H9 (cell line): ENCODE measurements around the gene B9D2. TPM values are rescaled to one million over a fixed set of nuclear protein-coding genes. Genes with fewer than 3 reads are reported as not detected.

Experiments
- DNase-seq: peaks from one replicate; pipeline ENCODE4 v3.0.0-alpha.2; 2017
- H2AFZ ChIP-seq: one replicate; pipeline ENCODE4 v1.6.1; 2013; ENCODE audit warnings: mild to moderate bottlenecking, low read length, control low read depth, moderate library complexity
- H2AK5ac ChIP-seq: 2 replicates; pipeline ENCODE4 v1.6.1; 2013; ENCODE audit warnings: low read length, control low read depth, mixed read lengths; ENCODE audit not compliant: insufficient read length
- H2BK120ac ChIP-seq: one replicate; pipeline ENCODE4 v1.6.1; 2013; ENCODE audit warnings: low read depth, mild to moderate bottlenecking, low read length, control low read depth, inconsistent platforms; ENCODE audit not compliant: poor library complexity, severe bottlenecking
- H2BK12ac ChIP-seq: 2 replicates; pipeline ENCODE4 v1.6.1; 2013; ENCODE audit warnings: low read length, control low read depth, mixed read lengths, low read depth; ENCODE audit not compliant: insufficient read length
- H2BK15ac ChIP-seq: 2 replicates; pipeline ENCODE4 v1.6.1; 2013; ENCODE audit warnings: low read depth, low read length, control low read depth
- H2BK20ac ChIP-seq: one replicate; pipeline ENCODE4 v1.6.1; 2013; ENCODE audit warnings: low read depth, mild to moderate bottlenecking, low read length, control low read depth, inconsistent platforms; ENCODE audit not compliant: poor library complexity, severe bottlenecking
- H2BK5ac ChIP-seq: 2 replicates; pipeline ENCODE4 v1.6.1; 2013; ENCODE audit warnings: low read length, control low read depth, mixed read lengths; ENCODE audit not compliant: insufficient read length
- H3K14ac ChIP-seq: 2 replicates; pipeline ENCODE4 v1.6.1; 2013; ENCODE audit warnings: low read length, control low read depth; ENCODE audit not compliant: insufficient read depth
- H3K18ac ChIP-seq: 2 replicates; pipeline ENCODE4 v1.6.1; 2013; ENCODE audit warnings: low read depth, mild to moderate bottlenecking, mixed read lengths, low read length, control low read depth; ENCODE audit not compliant: insufficient read length
- H3K23ac ChIP-seq: 2 replicates; pipeline ENCODE4 v1.6.1; 2013; ENCODE audit warnings: low read length, control low read depth, mixed read lengths, low read depth; ENCODE audit not compliant: insufficient read length
- H3K23me2 ChIP-seq: 2 replicates; pipeline ENCODE4 v1.6.1; 2013; ENCODE audit warnings: low read depth, mild to moderate bottlenecking, mixed read lengths, low read length, control low read depth; ENCODE audit not compliant: insufficient read length, poor library complexity, severe bottlenecking
- H3K27ac ChIP-seq: 2 replicates; pipeline ENCODE4 v1.5.1; 2013; ENCODE audit warnings: low read length, control low read depth, mixed read lengths, low read depth; ENCODE audit not compliant: insufficient read length
- H3K27me3 ChIP-seq: 2 replicates; pipeline ENCODE4 v1.6.1; 2013; ENCODE audit warnings: low read length, control low read depth, inconsistent platforms; ENCODE audit not compliant: insufficient read depth
- H3K4ac ChIP-seq: 2 replicates; pipeline ENCODE4 v1.6.1; 2013; ENCODE audit warnings: low read depth, mild to moderate bottlenecking, control low read depth, inconsistent platforms, low read length, moderate library complexity
- H3K4me1 ChIP-seq: 2 replicates; pipeline ENCODE4 v1.6.1; 2013; ENCODE audit warnings: low read length, control low read depth, inconsistent platforms; ENCODE audit not compliant: insufficient read depth
- H3K4me2 ChIP-seq: 2 replicates; pipeline ENCODE4 v1.6.1; 2013; ENCODE audit warnings: low read length, control low read depth, mixed read lengths; ENCODE audit not compliant: insufficient read length, insufficient read depth
- H3K56ac ChIP-seq: 2 replicates; pipeline ENCODE4 v1.6.1; 2013; ENCODE audit warnings: low read depth, mild to moderate bottlenecking, mixed read lengths, low read length, control low read depth; ENCODE audit not compliant: insufficient read length
- H3K79me1 ChIP-seq: 2 replicates; pipeline ENCODE4 v1.6.1; 2013; ENCODE audit warnings: low read depth, mild to moderate bottlenecking, moderate library complexity, low read length, control low read depth, inconsistent platforms; ENCODE audit not compliant: insufficient read depth, poor library complexity, severe bottlenecking
- H3K79me2 ChIP-seq: 2 replicates; pipeline ENCODE4 v1.6.1; 2013; ENCODE audit warnings: low read length, control low read depth, inconsistent platforms; ENCODE audit not compliant: insufficient read depth
- H3K9ac ChIP-seq: 2 replicates; pipeline ENCODE4 v1.6.1; 2013; ENCODE audit warnings: low read length, control low read depth, mixed read lengths; ENCODE audit not compliant: insufficient read length; ENCODE audit errors: extremely low read depth
- H3K9me3 ChIP-seq: one replicate; pipeline ENCODE4 v1.6.1; 2013; ENCODE audit warnings: low read depth, low read length, inconsistent platforms; ENCODE audit not compliant: control insufficient read depth
- H3T11ph ChIP-seq: one replicate; pipeline ENCODE4 v1.6.1; 2013; ENCODE audit warnings: mild to moderate bottlenecking, low read length, control low read depth, inconsistent platforms
- H4K20me1 ChIP-seq: one replicate; pipeline ENCODE4 v1.6.1; 2013; ENCODE audit not compliant: control insufficient read depth, insufficient read length, insufficient read depth
- H4K5ac ChIP-seq: 2 replicates; pipeline ENCODE4 v1.6.1; 2013; ENCODE audit warnings: low read depth, mild to moderate bottlenecking, mixed read lengths, low read length, control low read depth; ENCODE audit not compliant: insufficient read length
- H4K8ac ChIP-seq: replicated peaks from 2 replicates; pipeline ENCODE4 v1.6.1; 2013; ENCODE audit warnings: low read length, control low read depth, mixed read lengths, low read depth; ENCODE audit not compliant: insufficient read length
- H4K91ac ChIP-seq: 2 replicates; pipeline ENCODE4 v1.6.1; 2013; ENCODE audit warnings: low read depth, mild to moderate bottlenecking, moderate library complexity, mixed read lengths, low read length, control low read depth; ENCODE audit not compliant: insufficient read length
- H3K27ac Mint-ChIP-seq, 3 experiments: 2 replicates in 2 of 3; 3 replicates in 1 of 3; pipeline ENCODE4 v1.8.0; 2020 to 2021; ENCODE audit warnings: mixed read lengths in 3 of 3, mild to moderate bottlenecking in 1 of 3, moderate library complexity in 1 of 3
- H3K27me3 Mint-ChIP-seq: 2 replicates; pipeline ENCODE4 v1.8.0; 2021; ENCODE audit warnings: low read depth, mild to moderate bottlenecking, moderate library complexity, mixed read lengths
- H3K36me3 Mint-ChIP-seq, 3 experiments: 2 replicates in 2 of 3; 3 replicates in 1 of 3; pipeline ENCODE4 v1.8.0; 2020 to 2021; ENCODE audit warnings: low read depth in 3 of 3, mixed read lengths in 3 of 3; ENCODE audit not compliant: insufficient read depth in 1 of 3
- H3K4me1 Mint-ChIP-seq, 2 experiments: 2 replicates each; pipeline ENCODE4 v1.8.0; 2020; ENCODE audit warnings: mixed read lengths in 2 of 2
- H3K4me3 Mint-ChIP-seq, 2 experiments: 2 replicates in 1 of 2; 3 replicates in 1 of 2; pipeline ENCODE4 v1.8.0; 2020 to 2021; ENCODE audit warnings: mild to moderate bottlenecking in 2 of 2, mixed read lengths in 2 of 2, moderate library complexity in 1 of 2
- H3K9me3 Mint-ChIP-seq, 2 experiments: 2 replicates in 1 of 2; 3 replicates in 1 of 2; pipeline ENCODE4 v1.8.0; 2020; ENCODE audit warnings: mild to moderate bottlenecking in 2 of 2, mixed read lengths in 2 of 2, moderate library complexity in 1 of 2
- WGBS: extraction: QIAGEN DNeasy Blood & Tissue Kit; methylation state at CpG from one replicate; pipeline ENCODE4 v1.1.7; 2013; ENCODE audit warnings: missing lambda C conversion rate, low lambda C conversion rate, mixed read lengths; ENCODE audit not compliant: insufficient read length; ENCODE audit errors: extremely low coverage; 5-methylcytosine and 5-hydroxymethylcytosine counted together
- total RNA-seq: library from RNA; stranded (reverse); gene quantifications from 2 replicates; pipeline ENCODE4 v1.2.1, GENCODE V29; 2021
- TF ChIP-seq, protein P1 (sequence below): fragments of 200-600 bp; sonication (generic); conservative IDR thresholded peaks from 3 replicates; pipeline ENCODE4 v1.8.0; 2021; ENCODE audit warnings: antibody characterized with exemption, mild to moderate bottlenecking

The B9D2 gene
- total RNA-seq, 1 experiment from 2014 or later, result 4.8 TPM

DNA sequence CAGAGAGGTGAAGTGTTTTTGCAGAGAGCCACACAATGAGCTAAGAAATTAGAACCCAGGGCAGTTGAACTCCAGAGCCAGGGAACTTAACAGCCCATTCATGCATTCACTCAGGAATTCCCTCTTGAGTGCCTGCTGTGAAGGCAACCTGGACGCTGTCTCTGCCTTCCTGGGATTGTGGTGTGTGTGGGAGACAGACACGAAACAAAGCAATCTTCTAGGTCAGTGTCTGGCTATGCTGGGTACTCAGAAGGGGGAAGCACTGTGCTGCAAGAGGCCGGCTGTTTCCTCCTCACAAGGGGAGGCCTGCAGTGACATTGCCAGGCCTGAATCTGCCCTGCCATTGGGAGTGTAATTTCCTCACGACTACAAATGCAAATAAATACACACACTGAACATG lies 43.3 kb upstream of the B9D2 start:
- no peaks in the 10 kb centered on the region for H3K79me2 ChIP-seq
- H3K27ac ChIP-seq, result peak overlapping the region; percentile 24
- H2AFZ ChIP-seq, result no peak overlapping the region
- H2BK15ac ChIP-seq, result no peak overlapping the region
- H2BK20ac ChIP-seq, result no peak overlapping the region
- no peak overlapping the region for H4K8ac ChIP-seq
- H3K79me1 ChIP-seq, result no peaks in the 10 kb centered on the region
- H3K4me3 Mint-ChIP-seq, result no peak overlapping the region; a peak in 1 of 5 replicates
- H3K27ac Mint-ChIP-seq, result peak overlapping the region; percentile 38 to 95 (median 62)
- no peaks in the 10 kb centered on the region for H3K27me3 ChIP-seq
- WGBS, result no CpG with 5 or more reads among the region's 4 CpGs
- peak; percentile 67 for DNase-seq
- peaks cover 3% of the 10 kb centered on the region for H4K20me1 ChIP-seq
- no peaks in the 10 kb centered on the region; the same call in 1 of the 2 replicates for H3K4me1 ChIP-seq
- H3K56ac ChIP-seq, result no peak overlapping the region
- no peak overlapping the region for H3K4me2 ChIP-seq
- peaks cover 7 to 18% of the 10 kb centered on the region in 2 experiments for H3K4me1 Mint-ChIP-seq
- no peak overlapping the region for H3K23ac ChIP-seq
- H2BK120ac ChIP-seq, result no peak overlapping the region
- H3K4ac ChIP-seq, result no peak overlapping the region
- H3K23me2 ChIP-seq, result no peaks in the 10 kb centered on the region
- TF ChIP-seq, protein P1, sequence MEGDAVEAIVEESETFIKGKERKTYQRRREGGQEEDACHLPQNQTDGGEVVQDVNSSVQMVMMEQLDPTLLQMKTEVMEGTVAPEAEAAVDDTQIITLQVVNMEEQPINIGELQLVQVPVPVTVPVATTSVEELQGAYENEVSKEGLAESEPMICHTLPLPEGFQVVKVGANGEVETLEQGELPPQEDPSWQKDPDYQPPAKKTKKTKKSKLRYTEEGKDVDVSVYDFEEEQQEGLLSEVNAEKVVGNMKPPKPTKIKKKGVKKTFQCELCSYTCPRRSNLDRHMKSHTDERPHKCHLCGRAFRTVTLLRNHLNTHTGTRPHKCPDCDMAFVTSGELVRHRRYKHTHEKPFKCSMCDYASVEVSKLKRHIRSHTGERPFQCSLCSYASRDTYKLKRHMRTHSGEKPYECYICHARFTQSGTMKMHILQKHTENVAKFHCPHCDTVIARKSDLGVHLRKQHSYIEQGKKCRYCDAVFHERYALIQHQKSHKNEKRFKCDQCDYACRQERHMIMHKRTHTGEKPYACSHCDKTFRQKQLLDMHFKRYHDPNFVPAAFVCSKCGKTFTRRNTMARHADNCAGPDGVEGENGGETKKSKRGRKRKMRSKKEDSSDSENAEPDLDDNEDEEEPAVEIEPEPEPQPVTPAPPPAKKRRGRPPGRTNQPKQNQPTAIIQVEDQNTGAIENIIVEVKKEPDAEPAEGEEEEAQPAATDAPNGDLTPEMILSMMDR, result no peak
- no peak overlapping the region for H3T11ph ChIP-seq
- no peak overlapping the region for H4K91ac ChIP-seq
- no peak overlapping the region for H2AK5ac ChIP-seq
- no peak overlapping the region for H3K18ac ChIP-seq
- no peaks in the 10 kb centered on the region for H3K27me3 Mint-ChIP-seq
- H3K9ac ChIP-seq, result no peak overlapping the region
- peaks cover 0 to 4% (median 4%) of the 10 kb centered on the region in 3 experiments; a peak in 2 of 7 replicates for H3K36me3 Mint-ChIP-seq
- no peaks in the 10 kb centered on the region for H3K9me3 ChIP-seq
- H4K5ac ChIP-seq, result no peak overlapping the region
- no peak overlapping the region for H3K14ac ChIP-seq
- H2BK12ac ChIP-seq, result no peak overlapping the region
- no peaks in the 10 kb centered on the region for H3K9me3 Mint-ChIP-seq
- H2BK5ac ChIP-seq, result no peak overlapping the region
